Endothelial cell of umbilical vein (primary cell): Measurements from ENCODE around the gene GLI1. TPM values are rescaled to one million over a fixed set of nuclear protein-coding genes. Genes with fewer than 3 reads are reported as not detected.

Experiments used
- BruUV-seq: library from RNA; stranded (reverse); fragments of 400-500 nt; replicated peaks from 2 replicates; lab custom pipeline; 2021; lab: Mats Ljungman, UMichigan
- CTCF ChIA-PET: fragments of 300-600, 350-600 bp; sonication (Branson Sonifier 250); formaldehyde crosslinking; loops from one replicate; lab custom pipeline; 2021; ENCODE audit warnings: antibody characterized with exemption, inconsistent platforms; lab: Charles Lee
- POLR2A ChIA-PET: fragments of 300-600, 350-600 bp; sonication (Branson Sonifier 250); formaldehyde crosslinking; loops from one replicate; lab custom pipeline; 2021; ENCODE audit warnings: antibody characterized with exemption, inconsistent platforms; lab: Charles Lee
- DNase-seq: peaks from one replicate; pipeline ENCODE4 v3.0.0-alpha.2; 2011; ENCODE audit warnings: low read depth, low spot score
- FAIRE-seq: peaks from 2 replicates; lab custom pipeline; 2011; peaks lifted over from hg19 to GRCh38; lab: Jason Lieb, UNC
- H2AFZ ChIP-seq: 2 replicates; pipeline ENCODE4 v1.6.0; 2012; ENCODE audit warnings: low read depth, low read length, control low read depth, inconsistent platforms
- H3K27ac ChIP-seq: 2 replicates; pipeline ENCODE4 v1.5.1; 2011; ENCODE audit warnings: low read depth, mild to moderate bottlenecking, control low read depth, low read length, moderate library complexity; ENCODE audit not compliant: insufficient read depth
- H3K27me3 ChIP-seq, 2 experiments: 2 replicates each; pipeline versions ENCODE4 v1.6.0 to v1.6.1; 2011; ENCODE audit warnings: low read length in 2 of 2, mixed read lengths in 1 of 2; ENCODE audit not compliant: control insufficient read depth in 2 of 2, insufficient read depth in 2 of 2
- H3K36me3 ChIP-seq, 2 experiments: 2 replicates in 1 of 2; 3 replicates in 1 of 2; pipeline ENCODE4 v1.5.1; 2011; ENCODE audit warnings: low read length in 2 of 2, mild to moderate bottlenecking in 1 of 2, moderate library complexity in 1 of 2; ENCODE audit not compliant: control insufficient read depth in 2 of 2, insufficient read depth in 2 of 2; ENCODE audit errors: extremely low read depth in 1 of 2
- H3K4me1 ChIP-seq: 3 replicates; pipeline ENCODE4 v1.5.1; 2011; ENCODE audit warnings: mild to moderate bottlenecking, low read length; ENCODE audit not compliant: control insufficient read depth, insufficient read depth; ENCODE audit errors: extremely low read depth
- H3K4me2 ChIP-seq: 2 replicates; pipeline ENCODE4 v1.6.1; 2011; ENCODE audit warnings: low read length, control low read depth, mixed read lengths; ENCODE audit not compliant: insufficient read depth
- H3K4me3 ChIP-seq, 3 experiments: fragments of 200-600 bp in 1 of 3; sonication (generic), shearing (Covaris generic) in 1 of 3; replicated peaks in 1 of 3; 2 replicates each; pipeline ENCODE4 v1.5.1; 2011 to 2016; ENCODE audit warnings: control low read depth in 3 of 3, low read length in 3 of 3, mild to moderate bottlenecking in 2 of 3, inconsistent platforms in 1 of 3, low read depth in 1 of 3, moderate library complexity in 1 of 3; ENCODE audit not compliant: insufficient read depth in 1 of 3
- H3K79me2 ChIP-seq: 2 replicates; pipeline ENCODE4 v1.6.0; 2012; ENCODE audit warnings: low read length, inconsistent platforms; ENCODE audit not compliant: control insufficient read depth, insufficient read depth
- H3K9ac ChIP-seq: replicated peaks from 2 replicates; pipeline ENCODE3; 2011; ENCODE audit warnings: low read length, control low read depth; ENCODE audit not compliant: insufficient read depth; ENCODE audit errors: extremely low read depth
- H3K9me1 ChIP-seq: replicated peaks from 3 replicates; pipeline ENCODE4 v1.6.0; 2011; ENCODE audit warnings: mild to moderate bottlenecking, low read length; ENCODE audit not compliant: control insufficient read depth, insufficient read depth; ENCODE audit errors: extremely low read depth
- H3K9me3 ChIP-seq: replicated peaks from 2 replicates; pipeline ENCODE4 v1.5.1; 2012; ENCODE audit warnings: low read length, inconsistent platforms; ENCODE audit not compliant: control insufficient read depth, insufficient read depth
- H4K20me1 ChIP-seq: replicated peaks from 2 replicates; pipeline ENCODE3; 2011; ENCODE audit warnings: mild to moderate bottlenecking, low read length; ENCODE audit not compliant: control insufficient read depth, insufficient read depth; ENCODE audit errors: extremely low read depth
- CTCF ChIP-seq, 2 donors: IDR thresholded peaks; 1 replicate in 1 of 2; 2 replicates in 1 of 2; pipeline ENCODE4 v1.5.1; 2011; ENCODE audit warnings: low read length in 2 of 2, mild to moderate bottlenecking in 2 of 2, moderate library complexity in 2 of 2, control low read depth in 1 of 2, inconsistent platforms in 1 of 2, low read depth in 1 of 2; ENCODE audit not compliant: insufficient read depth in 1 of 2; ENCODE audit errors: extremely low read depth in 1 of 2
- EZH2 ChIP-seq: IDR thresholded peaks from 2 replicates; pipeline ENCODE4 v1.6.1; 2012; ENCODE audit warnings: borderline replicate concordance, low read depth, mild to moderate bottlenecking, moderate library complexity, low read length, inconsistent platforms; ENCODE audit not compliant: severe bottlenecking
- FOS ChIP-seq: IDR thresholded peaks from 2 replicates; pipeline ENCODE4 v1.6.1; 2011; ENCODE audit warnings: mild to moderate bottlenecking, low read length, moderate library complexity, borderline replicate concordance; ENCODE audit not compliant: insufficient read depth
- GATA2 ChIP-seq: IDR thresholded peaks from 2 replicates; pipeline ENCODE4 v1.7.0; 2011; ENCODE audit warnings: low read depth, mild to moderate bottlenecking, moderate library complexity, mixed read lengths, low read length; ENCODE audit not compliant: insufficient read length, insufficient read depth
- JUN ChIP-seq: IDR thresholded peaks from 2 replicates; pipeline ENCODE4 v1.6.1; 2011; ENCODE audit warnings: borderline replicate concordance, low read depth; ENCODE audit not compliant: insufficient read length, insufficient read depth
- MAX ChIP-seq: IDR thresholded peaks from 2 replicates; pipeline ENCODE4 v1.6.1; 2011; ENCODE audit not compliant: insufficient read depth, insufficient read length
- MYC ChIP-seq: IDR thresholded peaks from one replicate; pipeline ENCODE4 v1.6.1; 2011; ENCODE audit warnings: mild to moderate bottlenecking, low read depth, low read length
- POLR2A ChIP-seq: IDR thresholded peaks from 2 replicates; pipeline ENCODE4 v1.6.1; 2012; ENCODE audit warnings: low read depth, mild to moderate bottlenecking, control low read depth, low read length
- POLR2AphosphoS5 ChIP-seq: IDR thresholded peaks from 2 replicates; pipeline ENCODE4 v1.6.1; 2012; ENCODE audit warnings: low read depth, mild to moderate bottlenecking, control low read depth, low read length, moderate library complexity; ENCODE audit not compliant: insufficient read depth
- dilution Hi-C: fragments of 300-500 bp; cut with MboI; formaldehyde crosslinking; loops from one replicate; pipeline ENCODE4 v1.15.0; 2019; ENCODE audit warnings: low sequenced_read_pairs; ENCODE audit not compliant: extremely low pct_ligation_motif_present
- intact Hi-C: fragments of 100-400 bp; cut with micrococcal nuclease; formaldehyde crosslinking; loops from one replicate; pipeline ENCODE4 v1.10.0; 2022
- polyA plus RNA-seq, 4 experiments: library from polyadenylated mRNA; depleted of rRNA in 3 of 4; stranded (reverse) in 3 of 4; unstranded in 1 of 4; fragments of >200 nt; gene quantifications; 2 replicates each; pipeline versions ENCODE4 v1.2.1 to v1.2.3, GENCODE V29; 2011 to 2012; ENCODE audit warnings: missing spikeins in 1 of 4
- total RNA-seq: library from RNA; stranded (reverse); gene quantifications from 2 replicates; pipeline ENCODE4 v1.2.3, GENCODE V29; 2021

The GLI1 gene
- total and polyA plus RNA-seq, 2 donors (not counting 3 experiments of a cell fraction or from before 2014, with no cell fraction given) = 0.10 to 0.29 TPM

GRCh38 chr12:57419495-57419894 lies 40.1 kb upstream of the GLI1 start:
- no peaks in the 10 kb centered on the region for H3K9me1 ChIP-seq
- dilution Hi-C loops (no loop called here), intact Hi-C loops (no loop called here)
- H3K4me1 ChIP-seq = no peaks in the 10 kb centered on the region
- H3K9ac ChIP-seq = no peak overlapping the region
- no peaks in the 10 kb centered on the region for H3K9me3 ChIP-seq
- no peak for TF ChIP-seq FOS
- TF ChIP-seq GATA2 = no peak
- no peak for TF ChIP-seq CTCF (IDR thresholded peaks at IDR 0.05; ENCODE audit: extremely low read depth in 1 of 2, insufficient read depth in 1 of 2, low read depth in 1 of 2, low read length in 2 of 2)
- TF ChIP-seq POLR2AphosphoS5 = no peak
- no peak for TF ChIP-seq POLR2A
- no peak for TF ChIP-seq EZH2
- no peak for TF ChIP-seq MYC
- no peak for TF ChIP-seq MAX
- no peak for TF ChIP-seq JUN
- no peak overlapping the region for H3K4me3 ChIP-seq
- H2AFZ ChIP-seq = no peak overlapping the region
- H3K4me2 ChIP-seq = no peak overlapping the region
- FAIRE-seq = no peak
- H4K20me1 ChIP-seq = no peaks in the 10 kb centered on the region
- no peak for DNase-seq
- peaks cover 7% of the 10 kb centered on the region for H3K79me2 ChIP-seq
- POLR2A ChIA-PET = no interaction called here
- no peaks in the 10 kb centered on the region for H3K36me3 ChIP-seq
- no peaks in the 10 kb centered on the region for H3K27me3 ChIP-seq
- BruUV-seq = no TSS peak
- H3K27ac ChIP-seq = no peak overlapping the region
- CTCF ChIA-PET = interaction anchor here (0.7 kb wide), 1 partner anchor 11 kb away, joined by 3 read pairs; no protein-coding TSS in a partner anchor
